Upper lobe of left lung (tissue), 4 donors: ENCODE data around the gene DRGX.

Experiments
- CTCF ChIP-seq, 6 experiments: fragments of 450-650 bp in 4 of 6; fragments of 200-600 bp in 2 of 6; sonication (generic) in 2 of 6; IDR thresholded peaks; one replicate each; pipeline ENCODE4 v1.5.1; 2016 to 2019; ENCODE audit warnings: antibody characterized with exemption in 6 of 6
- POLR2A ChIP-seq, 4 donors: fragments of 450-650 bp; IDR thresholded peaks; one replicate each; pipeline ENCODE4 v1.5.1; 2016 to 2017; ENCODE audit warnings: antibody characterized with exemption in 4 of 4, mild to moderate bottlenecking in 2 of 4
- POLR2AphosphoS5 ChIP-seq, 2 donors: sonication (generic); formaldehyde crosslinking; IDR thresholded peaks; one replicate each; pipeline ENCODE4 v1.5.1; 2017; ENCODE audit warnings: antibody characterized with exemption in 2 of 2

GRCh38 chr10:49429458-49429857 lies 33.6 kb upstream of the DRGX start:
- TF ChIP-seq CTCF (IDR thresholded peaks at IDR 0.05) (no peak), POLR2AphosphoS5 (IDR thresholded peaks at IDR 0.05) (no peak), POLR2A (IDR thresholded peaks at IDR 0.05) (no peak)
